BE2C (cell line): ENCODE measurements around the gene CATSPERZ.

ENCODE experiments used
- DNase-seq: peaks from one replicate; pipeline ENCODE4 v3.0.0-alpha.2; 2020
- H3K27me3 ChIP-seq: fragments of 250-450 bp; sonication (Bioruptor Pico); 2 replicates; pipeline ENCODE4 v1.5.1; 2020; ENCODE audit warnings: mild to moderate bottlenecking
- H3K36me3 ChIP-seq: fragments of 250-450 bp; sonication (Bioruptor Pico); 2 replicates; pipeline ENCODE4 v1.5.1; 2020; ENCODE audit warnings: mild to moderate bottlenecking
- H3K4me1 ChIP-seq: fragments of 250-450 bp; sonication (Bioruptor Pico); 2 replicates; pipeline ENCODE4 v1.5.1; 2020
- H3K4me3 ChIP-seq: 2 replicates; pipeline ENCODE4 v1.5.1; 2011; ENCODE audit warnings: low read depth, low read length
- H3K9me3 ChIP-seq: fragments of 250-450 bp; sonication (Bioruptor Pico); 2 replicates; pipeline ENCODE4 v1.5.1; 2020
- CTCF ChIP-seq: IDR thresholded peaks from 2 replicates; pipeline ENCODE4 v1.5.1; 2012; ENCODE audit warnings: mild to moderate bottlenecking, low read depth, low read length

The CATSPERZ gene

GRCh38 chr11:64352099-64352994 is 52.2 kb downstream of the CATSPERZ start:
- Histone ChIP-seq H3K36me3 (no peaks in the 10 kb centered on the region), H3K4me3 (no peak overlapping the region), H3K9me3 (no peaks in the 10 kb centered on the region), H3K4me1 (no peaks in the 10 kb centered on the region), H3K27me3 (no peaks in the 10 kb centered on the region)
- TF ChIP-seq CTCF: no peak
- DNase-seq: peak; percentile 3

GRCh38 chr11:64352995-64353714 is 53.0 kb downstream of the CATSPERZ start:
- Histone ChIP-seq H3K4me3 (no peak overlapping the region), H3K36me3 (no peaks in the 10 kb centered on the region), H3K4me1 (peaks cover under 1% of the 10 kb centered on the region; the same call in 1 of the 2 replicates), H3K27me3 (no peaks in the 10 kb centered on the region), H3K9me3 (no peaks in the 10 kb centered on the region)
- DNase-seq: peak; percentile 9
- no peak for TF ChIP-seq CTCF

GRCh38 chr11:64353715-64354506 is 53.8 kb downstream of the CATSPERZ start:
- Histone ChIP-seq H3K9me3 (no peaks in the 10 kb centered on the region), H3K4me1 (peaks cover 4% of the 10 kb centered on the region; the same call in 1 of the 2 replicates), H3K4me3 (no peak overlapping the region), H3K27me3 (no peaks in the 10 kb centered on the region), H3K36me3 (no peaks in the 10 kb centered on the region)
- DNase-seq: no peak
- TF ChIP-seq CTCF: no peak
